ENCODE measurements around the gene ANKK1.

The ANKK1 gene

GRCh38 chr11:113384551-113384950, 3.0 kb upstream of the ANKK1 start:
- CTCF ChIA-PET = interaction anchor here (0.6 kb wide), 1 partner anchor 547 kb away, joined by 3 read pairs; no protein-coding TSS in a partner anchor
- peak overlapping the region; percentile 80; the same call in 1 of the 2 replicates for H3K27ac ChIP-seq
- no peak for TF ChIP-seq CTCF (conservative IDR thresholded peaks at IDR 0.05; ENCODE audit: low read depth)
- POLR2A ChIA-PET (ENCODE audit: low non-redundant PET) = interaction anchor here (0.6 kb wide), 1 partner anchor 81 kb away, joined by 3 read pairs; no protein-coding TSS in a partner anchor
- DNase-seq (ENCODE audit: low spot score) = peak; percentile 98

- peak overlapping the region; percentile 80 for H3K27ac ChIP-seq
- CTCF ChIA-PET = no interaction called here
- TF ChIP-seq CTCF (conservative IDR thresholded peaks at IDR 0.05; ENCODE audit: low read depth) = no peak
- POLR2A ChIA-PET (ENCODE audit: low non-redundant PET) = no interaction called here
- DNase-seq (ENCODE audit: low spot score) = no peak
Observed at GRCh38 chr11:113385749-113386148, 1.8 kb upstream of the ANKK1 start.

- TF ChIP-seq CTCF (conservative IDR thresholded peaks at IDR 0.05; ENCODE audit: low read depth) = no peak
- POLR2A ChIA-PET (ENCODE audit: low non-redundant PET) = no interaction called here
- no peak for DNase-seq (ENCODE audit: low spot score)
- H3K27ac ChIP-seq = 0 out of 2 replicates have a peak overlapping the region, but pooled peaks have one; percentile 5
- CTCF ChIA-PET = no interaction called here
Observed at GRCh38 chr11:113386866-113387265, 713 bp upstream of the ANKK1 start.

- no peak for DNase-seq (ENCODE audit: low spot score)
- no peak for TF ChIP-seq CTCF (conservative IDR thresholded peaks at IDR 0.05; ENCODE audit: low read depth)
- H3K27ac ChIP-seq = no peak overlapping the region
- CTCF ChIA-PET = interaction anchor here (0.6 to 0.7 kb wide), 2 partner anchors 264 to 466 kb away, joined by 3 to 4 read pairs; no protein-coding TSS in a partner anchor
- POLR2A ChIA-PET (ENCODE audit: low non-redundant PET) = no interaction called here
Observed at GRCh38 chr11:113389272-113389671, 1.7 kb downstream of the ANKK1 start.

- no peak overlapping the region for H3K27ac ChIP-seq
- TF ChIP-seq CTCF (conservative IDR thresholded peaks at IDR 0.05; ENCODE audit: low read depth) = no peak
- DNase-seq (ENCODE audit: low spot score) = no peak
- ChIA-PET CTCF (no interaction called here), POLR2A (ENCODE audit: low non-redundant PET) (no interaction called here)
Observed at GRCh38 chr11:113392236-113392921, 4.8 kb downstream of the ANKK1 start.

GRCh38 chr11:113393501-113393985, 6.0 kb downstream of the ANKK1 start:
- DNase-seq (ENCODE audit: low spot score) = no peak
- ChIA-PET POLR2A (ENCODE audit: low non-redundant PET) (no interaction called here), CTCF (interaction anchor here (0.6 kb wide), 1 partner anchor 429 kb away, joined by 3 read pairs; no protein-coding TSS in a partner anchor)
- no peak for TF ChIP-seq CTCF (conservative IDR thresholded peaks at IDR 0.05; ENCODE audit: low read depth)
- no peak overlapping the region for H3K27ac ChIP-seq
